HG03342 (cell line): ENCODE measurements around the gene ZBP1.

Source experiments
- ATAC-seq: cut with Tn5 transposase; IDR thresholded peaks from one replicate; pipeline ENCODE4 v1.9.1; 2021; ENCODE audit warnings: mild to moderate bottlenecking, moderate library complexity; ENCODE audit not compliant: unreplicated experiment

ZBP1 gene

DNA sequence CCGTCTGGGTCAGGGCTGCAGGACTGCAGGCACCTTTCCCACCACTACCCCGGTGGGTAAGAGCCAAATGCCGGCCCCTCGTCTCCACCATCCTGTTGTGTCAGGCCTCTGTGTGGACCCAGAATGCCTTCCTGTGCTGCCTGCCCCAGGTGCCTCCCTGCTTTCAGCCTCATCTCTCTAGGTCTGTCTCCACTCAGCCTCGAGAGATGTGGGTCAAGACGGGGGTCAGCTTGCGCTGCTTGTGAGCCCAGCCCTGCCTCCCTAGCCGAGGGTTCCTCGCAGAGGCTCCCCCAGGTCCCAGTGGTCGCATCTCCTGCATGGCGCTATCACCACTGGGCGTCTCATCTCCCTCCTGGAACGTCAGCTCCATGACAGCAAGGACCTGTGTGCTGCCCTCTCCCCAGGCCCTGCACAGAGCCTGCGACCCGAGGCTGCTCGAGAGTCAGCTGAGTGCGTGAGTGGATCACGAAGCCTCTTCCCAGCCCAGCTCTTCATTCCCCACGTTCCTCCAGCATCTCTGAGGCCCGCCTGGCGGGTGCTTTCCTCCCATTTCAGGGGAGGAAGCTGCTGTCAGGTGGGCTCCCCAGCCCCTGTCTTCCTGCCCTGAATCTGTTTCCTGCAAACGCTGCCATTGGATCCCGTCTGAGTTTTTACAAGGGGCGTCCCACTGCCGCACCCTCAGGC is 38.7 kb upstream of the ZBP1 start:
- no peak for ATAC-seq

DNA sequence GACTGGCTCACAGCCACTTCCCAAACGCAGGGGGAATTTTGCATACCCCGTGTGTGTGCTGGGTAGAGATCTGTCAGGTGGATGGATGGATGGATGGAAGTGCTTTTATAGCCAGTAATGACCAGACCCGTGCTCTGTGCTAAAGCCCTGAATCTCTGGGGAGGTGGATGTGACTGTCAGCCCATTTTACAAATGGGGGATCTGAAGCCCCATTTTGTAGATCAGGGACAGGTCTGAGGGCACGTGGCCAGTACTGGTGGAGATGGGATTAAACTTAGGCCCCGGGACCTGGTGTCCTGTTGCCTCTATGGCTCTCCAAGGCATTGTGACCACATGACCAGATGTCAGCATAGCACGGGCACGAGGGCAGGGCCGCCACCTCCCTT is 38.2 kb upstream of the ZBP1 start:
- ATAC-seq = no peak

DNA sequence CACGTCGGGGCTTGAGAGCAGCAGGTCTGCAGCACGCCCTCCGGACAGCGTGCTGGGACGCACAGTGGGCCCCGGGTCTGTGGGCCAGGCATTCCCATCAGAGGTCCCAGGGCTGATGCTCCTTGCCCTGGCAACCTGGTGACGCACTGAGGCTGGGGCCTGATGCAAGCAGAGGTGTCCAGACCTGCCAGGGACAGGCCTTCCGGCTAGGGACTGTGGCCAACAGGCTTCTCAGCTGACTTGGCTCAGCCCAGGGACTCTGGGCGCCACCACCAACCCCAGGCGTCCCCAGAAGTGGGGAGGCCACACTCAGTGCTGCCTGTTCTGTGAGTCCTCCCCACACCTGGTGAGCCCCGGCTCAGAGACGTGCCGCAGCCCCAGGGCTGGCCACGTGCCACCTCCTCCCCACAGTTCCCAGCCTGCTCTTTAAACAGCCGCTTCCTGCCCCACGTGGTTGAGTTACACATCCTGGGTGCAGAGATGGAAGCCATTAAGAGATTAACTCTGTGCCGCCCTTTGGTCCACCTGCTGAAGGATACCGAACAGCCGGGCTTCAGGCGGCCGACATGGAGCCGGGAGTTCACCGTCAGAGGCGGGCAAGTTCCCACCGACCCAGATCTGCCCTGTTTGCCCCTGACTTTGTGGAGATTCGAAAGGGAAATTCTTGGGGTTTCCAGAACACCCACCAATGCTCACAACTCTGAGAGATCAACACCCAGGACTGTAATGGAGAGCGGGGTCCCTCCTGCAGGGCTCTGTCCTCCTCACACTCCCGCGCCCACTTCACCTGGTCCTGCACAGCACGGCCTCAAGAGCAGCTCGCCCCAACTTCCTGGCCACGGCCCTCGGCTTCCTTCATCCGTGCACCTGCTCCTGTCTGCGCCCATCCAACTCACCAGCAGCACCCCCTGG is 37.6 kb upstream of the ZBP1 start:
- no peak for ATAC-seq

DNA sequence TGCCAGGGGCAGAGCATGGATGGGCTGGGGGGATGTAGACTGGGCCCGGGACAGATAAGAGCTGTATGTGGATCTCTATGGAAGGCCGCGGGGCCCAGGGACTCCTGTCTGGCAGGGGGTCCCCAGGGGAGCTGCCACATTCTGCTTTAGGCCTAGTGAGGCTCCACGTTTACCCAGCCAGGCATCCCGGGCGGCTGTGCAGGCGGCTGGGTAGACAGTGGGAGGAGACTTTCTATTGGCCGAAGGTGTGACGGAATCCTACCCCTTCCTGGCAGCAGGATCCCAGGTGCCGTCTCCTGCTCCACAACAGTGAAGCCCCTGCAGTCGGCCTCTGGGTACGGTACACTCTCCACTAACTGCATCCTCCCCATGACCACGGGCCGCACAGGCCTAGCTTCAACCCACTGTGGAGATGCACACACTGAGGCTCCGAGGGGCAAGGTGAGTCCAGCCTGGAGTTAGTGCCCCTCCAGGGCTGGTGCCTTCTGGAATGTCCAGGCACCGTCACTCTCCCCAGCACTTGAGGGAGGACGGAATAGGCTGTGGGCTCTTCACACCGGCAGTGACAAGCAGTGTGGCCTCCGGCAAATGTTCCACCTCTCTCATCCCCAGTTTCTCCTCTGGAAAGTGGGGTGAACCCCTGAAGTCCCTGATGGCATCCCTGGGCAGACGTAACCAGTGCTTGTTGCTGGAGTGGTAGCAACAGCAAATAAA is 36.8 kb upstream of the ZBP1 start:
- ATAC-seq = no peak

DNA sequence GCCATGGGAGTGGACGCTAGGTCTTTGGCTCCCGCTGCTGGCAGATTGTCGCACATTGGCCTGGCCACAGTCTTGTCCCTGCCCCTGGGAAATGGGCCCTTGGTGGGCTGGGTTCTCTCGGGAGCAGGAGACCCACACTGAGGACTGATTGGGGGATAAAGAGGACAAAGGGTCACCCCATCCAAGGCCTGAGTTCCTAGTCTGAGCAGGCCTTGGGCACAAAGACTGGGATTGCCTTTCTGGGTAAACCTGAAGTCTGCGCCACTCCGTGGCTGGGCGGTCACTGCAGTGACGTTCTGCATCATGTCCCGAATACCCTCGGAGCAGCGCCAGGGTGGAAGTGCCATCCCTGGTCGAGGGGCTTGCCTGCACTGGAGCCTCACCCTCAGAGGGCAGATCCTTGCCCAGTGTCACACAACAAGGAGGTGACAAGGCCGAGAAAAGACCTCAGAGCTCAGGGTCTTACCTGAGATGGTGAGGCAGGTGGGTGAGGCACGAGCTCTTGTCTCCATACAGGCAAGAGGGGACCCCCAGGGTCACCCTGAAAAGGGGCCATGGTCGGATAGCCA is 36.1 kb upstream of the ZBP1 start:
- no peak for ATAC-seq

DNA sequence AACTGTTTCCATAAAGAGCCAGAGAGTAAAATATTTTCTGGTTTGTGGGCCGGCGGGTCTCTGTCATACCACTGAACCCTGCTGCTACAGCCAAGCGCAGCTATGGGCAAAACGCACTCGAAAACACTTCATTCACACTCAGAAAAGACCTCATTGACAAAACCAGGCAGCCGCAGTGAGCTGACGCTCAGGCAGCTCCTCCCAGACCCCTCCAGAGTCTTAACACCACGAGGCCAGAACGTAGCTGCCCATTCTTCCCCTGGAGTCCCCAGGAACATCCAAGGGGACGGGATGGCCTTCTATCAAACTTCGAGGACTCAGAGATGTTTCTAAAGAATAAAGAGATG is 35.6 kb upstream of the ZBP1 start:
- no peak for ATAC-seq

DNA sequence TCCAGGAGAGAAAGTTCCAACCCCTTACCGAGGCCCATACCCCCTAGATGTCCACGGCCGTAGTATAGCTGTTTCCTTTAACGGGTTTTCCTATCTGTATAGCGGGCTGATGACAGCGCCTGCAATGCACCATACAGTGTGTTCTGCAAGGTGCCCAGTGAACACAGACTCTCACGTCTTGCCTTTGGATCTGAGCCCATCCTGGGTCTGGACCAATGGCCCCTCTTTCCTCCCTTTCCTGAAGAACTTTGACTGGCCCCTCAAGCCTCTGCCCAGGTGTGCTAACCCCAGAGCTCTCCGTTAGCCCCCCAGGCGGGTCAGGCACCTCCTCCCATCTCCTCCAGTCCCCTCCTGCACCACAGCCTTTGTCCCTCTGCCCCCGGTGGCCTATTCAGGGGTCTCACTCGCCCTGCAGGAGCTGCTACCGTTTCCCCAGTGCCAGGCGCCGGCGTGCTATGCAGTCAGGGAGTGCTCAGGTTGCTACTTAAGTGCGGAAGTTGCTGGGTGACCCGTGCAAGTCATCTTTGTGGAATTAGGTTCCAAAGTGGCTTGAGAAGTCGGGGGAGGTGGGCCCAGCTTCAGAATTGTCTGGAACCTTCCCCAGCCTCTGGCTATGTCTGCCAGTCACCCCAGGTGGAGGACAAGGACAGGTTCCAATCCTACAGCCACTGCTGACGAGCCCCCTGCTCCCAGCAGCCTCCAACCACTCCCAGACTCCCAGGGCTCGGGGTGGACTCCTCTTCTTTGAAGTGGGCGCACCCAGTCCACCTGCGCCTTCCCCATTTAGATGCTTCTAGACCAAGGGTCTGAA is 35.0 kb upstream of the ZBP1 start:
- ATAC-seq = no peak

DNA sequence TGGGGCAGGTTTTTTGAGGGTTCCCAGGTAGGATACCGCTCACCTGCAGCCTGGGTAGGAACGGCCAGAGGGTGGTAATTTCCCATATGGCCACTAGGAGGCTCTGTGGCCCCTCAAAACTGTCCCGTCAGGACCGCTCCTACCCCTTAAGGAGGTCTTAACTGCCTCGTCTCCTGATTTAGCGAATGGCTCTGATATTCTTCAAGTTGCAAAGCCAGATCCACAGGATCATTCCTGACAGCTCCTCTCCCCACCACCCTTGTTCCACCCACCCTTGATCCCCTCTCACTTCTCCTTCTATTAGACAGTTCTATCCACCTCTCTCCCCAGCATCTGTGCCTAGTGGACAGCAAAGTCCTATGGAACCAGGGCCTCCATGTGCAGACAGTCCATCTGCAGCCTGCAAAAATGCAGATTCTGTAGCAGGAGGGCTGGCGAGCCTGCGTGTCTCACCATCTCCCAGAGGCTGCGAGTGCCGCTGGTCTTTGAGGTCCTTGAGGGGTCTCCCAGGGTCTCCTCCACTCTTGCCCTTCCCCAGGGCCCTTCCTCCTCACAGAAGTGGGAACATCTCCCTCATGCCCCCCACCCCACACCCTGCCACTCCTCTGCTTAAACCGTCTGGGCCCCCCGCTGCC is 34.3 kb upstream of the ZBP1 start:
- ATAC-seq = peak; percentile 74

DNA sequence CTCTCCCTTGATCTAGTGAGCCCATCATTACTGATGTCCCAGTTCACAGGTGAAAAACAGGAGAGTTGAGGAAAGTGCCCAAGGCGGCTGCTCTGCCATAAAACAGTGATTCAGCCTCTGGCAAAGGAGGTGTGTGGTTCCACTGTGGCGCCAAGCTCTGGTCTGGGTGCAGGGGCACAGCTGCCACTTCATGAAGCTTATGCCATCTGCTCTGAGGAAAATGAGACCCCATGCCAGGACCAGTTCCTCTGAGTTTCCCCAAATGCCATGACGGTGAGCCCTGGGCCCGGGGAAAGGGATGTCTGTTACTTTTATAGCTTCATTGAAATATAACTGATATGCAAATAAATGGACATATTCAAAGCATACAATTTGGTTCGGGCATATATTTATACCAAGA is 33.7 kb upstream of the ZBP1 start:
- ATAC-seq = no peak

DNA sequence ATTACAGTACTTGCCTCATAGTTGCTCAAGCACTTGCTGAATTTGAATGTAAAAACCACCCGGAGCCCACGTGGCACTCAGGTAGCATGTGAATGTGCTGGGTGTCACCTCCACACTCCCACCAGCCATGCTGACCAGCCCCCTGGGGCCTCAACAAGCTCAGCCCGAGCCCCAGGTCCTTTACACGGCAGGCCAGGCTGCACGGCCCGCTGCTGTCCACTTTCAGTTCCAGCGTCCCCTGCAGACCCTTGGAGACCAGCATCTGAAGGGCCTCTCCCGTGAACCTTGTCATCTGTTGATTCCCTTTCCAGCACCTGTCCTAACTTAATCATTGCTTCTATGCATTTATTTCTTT is 33.3 kb upstream of the ZBP1 start:
- no peak for ATAC-seq

DNA sequence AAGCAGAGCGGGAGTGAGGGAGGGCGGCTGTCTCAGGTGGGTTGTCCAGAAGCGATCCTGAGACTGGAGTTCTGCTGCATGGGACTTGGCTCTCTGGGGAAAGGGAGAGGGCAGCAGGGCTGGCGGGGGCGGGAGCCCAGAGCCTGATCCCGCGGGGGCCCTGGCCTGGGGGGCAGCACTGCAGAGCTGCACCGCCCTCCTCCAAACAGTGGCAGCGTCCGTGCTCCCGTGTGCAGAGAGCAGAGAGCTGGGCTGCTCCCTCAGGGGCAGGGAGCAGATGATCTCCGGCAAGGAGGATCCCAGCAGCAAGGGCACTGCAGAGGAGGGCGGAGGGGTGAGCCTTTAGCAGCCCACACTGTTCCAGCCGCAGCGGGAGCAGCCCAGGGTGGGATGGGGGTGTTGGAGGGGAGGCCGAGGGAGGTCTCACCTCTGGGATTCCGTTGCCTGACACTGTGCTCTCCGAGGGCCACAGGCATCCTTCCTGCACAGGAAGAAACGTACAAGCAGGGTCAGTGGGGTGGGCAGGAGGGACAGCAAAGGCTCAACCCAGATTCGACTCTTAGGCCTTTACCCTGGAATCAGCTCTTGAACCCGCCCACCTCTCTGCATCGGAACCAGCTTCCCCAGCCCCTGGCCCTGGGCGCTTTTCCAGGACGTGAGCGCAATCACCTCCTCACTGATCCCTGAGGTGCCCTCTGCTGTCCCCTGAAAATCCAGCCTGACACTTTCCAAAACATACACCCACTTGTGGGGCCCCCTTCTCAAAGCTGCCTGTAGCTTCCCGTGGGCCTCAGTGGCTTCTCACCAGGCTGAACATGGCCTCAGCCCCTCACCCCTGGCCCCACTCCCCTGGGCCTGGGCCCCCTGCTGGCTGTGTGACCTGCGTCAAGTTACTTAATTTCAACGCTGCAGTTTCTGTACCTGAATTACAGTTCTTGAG is 32.6 kb upstream of the ZBP1 start:
- no peak for ATAC-seq

DNA sequence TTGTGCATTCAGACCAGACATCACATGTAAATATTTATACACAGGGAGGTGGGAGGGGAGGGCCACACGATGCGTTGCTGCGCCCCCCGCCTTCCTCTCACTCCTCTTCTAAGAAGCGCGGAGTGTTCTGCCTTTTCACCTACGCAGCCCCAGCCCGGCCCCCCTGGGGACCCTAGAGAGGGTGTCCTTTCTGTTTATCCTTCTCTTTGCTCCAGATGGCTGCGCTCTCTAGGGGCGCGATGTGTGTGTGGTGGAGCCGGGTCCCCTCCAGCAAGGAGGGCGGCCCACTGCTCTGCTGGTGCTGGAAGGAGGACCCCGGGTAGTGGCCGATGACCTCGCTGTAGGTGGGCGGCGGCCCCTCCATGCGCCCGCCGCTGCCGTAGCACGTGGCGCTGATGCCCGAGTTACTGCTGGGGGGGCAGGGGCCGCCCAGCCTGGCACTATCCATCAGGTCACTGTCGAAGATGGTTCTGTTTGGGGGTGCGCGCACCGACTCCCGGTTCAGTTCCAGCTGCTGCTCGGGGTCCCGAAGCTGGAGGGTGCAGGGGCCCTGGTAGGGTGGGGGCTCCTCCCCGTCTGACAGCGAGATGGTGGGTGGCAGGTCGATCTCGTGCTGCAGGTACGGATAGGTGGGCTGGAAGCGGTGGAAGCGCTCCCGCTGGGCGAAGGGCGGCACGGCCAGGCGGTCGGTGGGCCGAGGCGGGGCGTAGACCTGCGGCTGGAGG is 31.8 kb upstream of the ZBP1 start:
- no peak for ATAC-seq

DNA sequence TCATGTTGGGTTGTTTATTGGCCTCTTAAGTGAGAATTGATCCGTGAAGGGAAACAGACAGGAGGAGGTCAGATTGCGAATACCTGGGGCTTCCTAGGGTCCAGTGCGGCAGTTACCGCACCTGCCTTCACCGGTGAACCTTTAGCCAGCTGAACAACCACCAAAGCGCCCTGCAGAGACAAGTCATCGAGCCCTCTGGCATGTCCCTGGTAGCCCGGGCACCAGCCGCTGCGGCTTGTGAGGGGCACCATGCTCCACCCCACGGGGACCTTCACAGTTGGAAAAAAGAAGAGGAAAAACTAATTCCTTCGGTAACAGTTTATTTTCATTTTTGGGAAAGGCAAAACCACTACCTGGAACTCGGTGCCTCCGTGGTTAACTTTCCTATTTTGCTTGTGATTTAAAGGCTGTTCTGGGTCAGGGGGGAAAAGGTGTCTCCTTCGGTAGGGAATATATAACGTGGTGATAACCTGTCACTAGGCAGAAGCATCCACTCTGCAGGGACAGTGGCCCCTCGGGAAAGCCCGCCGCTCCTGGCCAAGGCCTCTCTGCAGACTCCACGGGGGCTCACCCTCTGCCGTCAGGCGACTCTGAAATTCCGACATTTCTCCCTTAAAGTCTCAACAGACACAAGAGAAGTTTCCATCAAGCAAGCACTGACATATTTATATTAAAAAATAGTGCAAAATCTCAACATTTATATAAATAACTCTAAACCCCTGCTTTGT is 30.7 kb upstream of the ZBP1 start:
- ATAC-seq = no peak

DNA sequence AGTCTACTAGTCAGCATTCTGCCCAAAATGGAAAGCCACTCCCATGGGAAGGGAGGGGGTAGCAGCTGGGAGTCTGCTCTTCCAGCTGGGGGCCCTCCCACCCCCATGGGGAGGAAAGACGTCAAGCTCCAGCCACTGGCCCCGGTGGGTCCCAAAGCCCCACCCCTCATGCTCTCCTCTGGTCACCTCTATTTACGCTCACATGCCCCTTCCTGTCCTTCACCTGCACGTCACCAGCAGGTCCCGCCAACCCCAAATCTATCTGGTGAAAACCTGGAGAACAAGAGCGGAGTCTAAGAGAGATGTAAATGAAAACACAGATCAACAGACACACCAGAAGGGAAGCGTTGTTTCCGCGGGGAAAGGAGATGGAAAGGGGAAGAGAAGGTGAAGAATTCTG is 30.0 kb upstream of the ZBP1 start:
- no peak for ATAC-seq

DNA sequence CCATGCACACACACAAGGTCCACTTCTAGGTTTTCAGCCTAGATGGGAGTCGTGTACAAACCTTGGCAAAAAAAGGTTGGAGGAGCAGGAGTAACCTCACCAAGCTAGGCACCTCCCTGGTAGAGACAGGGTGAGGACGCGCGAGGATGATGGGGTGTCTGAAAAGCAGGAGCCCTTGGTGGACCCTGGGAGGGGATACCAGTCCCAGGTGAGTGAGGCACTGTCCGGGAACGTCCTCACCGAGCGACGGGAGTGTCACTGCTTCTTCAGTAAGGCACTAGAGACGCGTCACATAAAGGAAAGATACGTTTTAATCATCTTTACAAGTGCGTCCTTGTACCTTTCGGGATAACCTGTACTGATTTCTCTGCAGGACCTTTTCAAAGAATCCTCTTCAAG is 29.4 kb upstream of the ZBP1 start:
- ATAC-seq = no peak

DNA sequence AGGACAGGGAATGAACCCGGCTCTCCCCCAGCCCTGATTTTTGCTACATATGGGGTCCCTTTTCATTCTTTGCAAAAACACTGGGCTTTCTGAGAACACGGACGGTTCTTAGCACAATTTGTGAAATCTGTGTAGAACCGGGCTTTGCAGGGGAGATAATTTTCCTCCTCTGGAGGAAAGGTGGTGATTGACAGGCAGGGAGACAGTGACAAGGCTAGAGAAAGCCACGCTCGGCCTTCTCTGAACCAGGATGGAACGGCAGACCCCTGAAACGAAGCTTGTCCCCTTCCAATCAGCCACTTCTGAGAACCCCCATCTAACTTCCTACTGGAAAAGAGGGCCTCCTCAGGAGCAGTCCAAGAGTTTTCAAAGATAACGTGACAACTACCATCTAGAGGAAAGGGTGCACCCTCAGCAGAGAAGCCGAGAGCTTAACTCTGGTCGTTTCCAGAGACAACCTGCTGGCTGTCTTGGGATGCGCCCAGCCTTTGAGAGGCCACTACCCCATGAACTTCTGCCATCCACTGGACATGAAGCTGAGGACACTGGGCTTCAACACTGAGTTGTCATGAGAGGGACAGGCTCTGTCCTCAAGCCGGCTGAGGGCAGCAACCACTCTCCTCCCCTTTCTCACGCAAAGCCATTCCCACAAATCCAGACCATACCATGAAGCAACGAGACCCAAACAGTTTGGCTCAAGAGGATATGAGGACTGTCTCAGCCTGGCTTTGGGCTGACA is 28.8 kb upstream of the ZBP1 start:
- ATAC-seq = no peak
